ENCODE results near the gene VIPR2.
A peak's percentile ranks its signal among the peaks of the same experiment; 100 is the strongest.

The VIPR2 gene

DNA sequence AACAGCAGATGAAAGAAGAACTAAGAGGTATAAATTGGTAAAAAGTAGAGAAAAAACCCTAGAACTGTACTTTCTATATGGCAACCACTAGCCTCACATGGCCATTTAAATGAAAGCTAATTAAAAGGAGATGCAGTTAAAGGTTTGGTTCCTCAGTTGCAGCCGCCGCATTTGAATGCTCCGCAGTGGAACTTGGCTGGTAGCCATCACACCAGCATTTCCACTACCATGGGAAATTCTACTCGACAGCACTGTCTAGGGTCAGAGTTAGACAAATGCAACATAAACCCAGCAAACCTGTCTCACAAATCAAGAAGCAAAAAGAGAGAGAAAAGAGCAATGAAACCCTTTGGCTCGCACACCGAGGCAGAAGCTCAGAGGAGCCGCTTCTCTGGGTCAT is 29.7 kb downstream of the VIPR2 start:
- H4K12ac ChIP-seq (ENCODE audit: low read depth, low read length) = no peak overlapping the region
- H3K36me3 ChIP-seq (ENCODE audit: control insufficient read depth in 1 of 2, insufficient read depth in 2 of 2, low read length in 2 of 2) = no peaks in the 10 kb centered on the region
- no peak overlapping the region for H3K4me2 ChIP-seq (ENCODE audit: low read length)
- no peak overlapping the region for H2AFZ ChIP-seq (ENCODE audit: insufficient read depth, low read length, poor library complexity)
- no peak overlapping the region for H4K91ac ChIP-seq (ENCODE audit: low read depth, low read length)
- H2AK5ac ChIP-seq (ENCODE audit: low read length) = no peak overlapping the region
- H2BK12ac ChIP-seq (ENCODE audit: low read length) = no peak overlapping the region
- H3K9me3 ChIP-seq (ENCODE audit: insufficient read depth, low read depth, low read length) = peaks cover 2% of the 10 kb centered on the region
- H2BK5ac ChIP-seq (ENCODE audit: low read depth, low read length, poor library complexity) = no peak overlapping the region
- no peaks in the 10 kb centered on the region for H3K79me2 ChIP-seq (ENCODE audit: control insufficient read depth, insufficient read depth, low read length, poor library complexity)
- H3K4ac ChIP-seq (ENCODE audit: low read depth, low read length) = no peak overlapping the region
- no peak overlapping the region for H3K18ac ChIP-seq (ENCODE audit: low read length)
- no peak overlapping the region for H3K27ac ChIP-seq (ENCODE audit: low read depth, low read length)
- H2BK120ac ChIP-seq (ENCODE audit: insufficient read depth, low read length, poor library complexity) = no peak overlapping the region
- H3K23ac ChIP-seq (ENCODE audit: low read length) = no peak overlapping the region
- peaks cover 26 to 31% of the 10 kb centered on the region in 2 experiments for H3K4me1 ChIP-seq (ENCODE audit: control insufficient read depth in 1 of 2, insufficient read depth in 2 of 2, low read length in 2 of 2)
- peaks cover 11% of the 10 kb centered on the region for H3K79me1 ChIP-seq (ENCODE audit: low read length)
- no peaks in the 10 kb centered on the region for H3K27me3 ChIP-seq (ENCODE audit: insufficient read depth, low read length)
- no peak for DNase-seq
- no peak overlapping the region for H4K8ac ChIP-seq (ENCODE audit: low read depth, low read length)
- H3K14ac ChIP-seq (ENCODE audit: low read length) = no peak overlapping the region
- WGBS (ENCODE audit: extremely low coverage, insufficient coverage, insufficient read length) = no CpG with 5 or more reads among the region's 7 CpGs
- no peak overlapping the region for H3K9ac ChIP-seq (ENCODE audit: low read length)
- no peak overlapping the region for H3K4me3 ChIP-seq (ENCODE audit: low read depth, low read length)

DNA sequence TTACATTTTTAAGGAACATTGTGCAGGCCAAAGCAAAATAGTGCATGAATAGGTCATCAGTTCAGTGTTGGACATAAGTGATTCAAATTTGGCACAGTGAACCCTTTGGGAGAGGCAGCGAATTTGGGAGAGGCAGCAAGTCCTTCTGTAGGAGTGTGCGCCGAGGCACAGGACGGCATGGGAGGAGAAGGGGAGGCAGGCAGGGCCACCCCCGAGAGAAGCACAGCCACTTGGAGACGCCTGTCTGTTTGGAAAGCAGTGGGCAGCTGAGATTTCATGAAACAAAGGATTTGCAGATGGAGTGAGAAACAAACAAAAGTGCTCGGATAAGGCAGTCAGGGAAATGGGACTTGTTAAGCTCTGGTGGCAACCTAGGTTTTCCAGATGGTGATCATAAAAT is 30.6 kb downstream of the VIPR2 start:
- no peak overlapping the region for H3K27ac ChIP-seq (ENCODE audit: low read depth, low read length)
- no peaks in the 10 kb centered on the region for H3K27me3 ChIP-seq (ENCODE audit: insufficient read depth, low read length)
- H3K23ac ChIP-seq (ENCODE audit: low read length) = no peak overlapping the region
- H3K79me2 ChIP-seq (ENCODE audit: control insufficient read depth, insufficient read depth, low read length, poor library complexity) = no peaks in the 10 kb centered on the region
- H3K14ac ChIP-seq (ENCODE audit: low read length) = peak overlapping the region; percentile 21
- H4K8ac ChIP-seq (ENCODE audit: low read depth, low read length) = no peak overlapping the region
- H3K4me2 ChIP-seq (ENCODE audit: low read length) = no peak overlapping the region
- H3K36me3 ChIP-seq (ENCODE audit: control insufficient read depth in 1 of 2, insufficient read depth in 2 of 2, low read length in 2 of 2) = no peaks in the 10 kb centered on the region
- no peak overlapping the region for H2BK120ac ChIP-seq (ENCODE audit: insufficient read depth, low read length, poor library complexity)
- H3K4me1 ChIP-seq (ENCODE audit: control insufficient read depth in 1 of 2, insufficient read depth in 2 of 2, low read length in 2 of 2) = peaks cover 26 to 31% of the 10 kb centered on the region in 2 experiments
- no peak overlapping the region for H3K4me3 ChIP-seq (ENCODE audit: low read depth, low read length)
- no CpG with 5 or more reads among the region's 7 CpGs for WGBS (ENCODE audit: extremely low coverage, insufficient coverage, insufficient read length)
- no peak for DNase-seq
- H2AK5ac ChIP-seq (ENCODE audit: low read length) = no peak overlapping the region
- H2AFZ ChIP-seq (ENCODE audit: insufficient read depth, low read length, poor library complexity) = no peak overlapping the region
- no peak overlapping the region for H3K4ac ChIP-seq (ENCODE audit: low read depth, low read length)
- no peak overlapping the region for H3K9ac ChIP-seq (ENCODE audit: low read length)
- H3K18ac ChIP-seq (ENCODE audit: low read length) = no peak overlapping the region
- peaks cover 11% of the 10 kb centered on the region for H3K79me1 ChIP-seq (ENCODE audit: low read length)
- H4K12ac ChIP-seq (ENCODE audit: low read depth, low read length) = no peak overlapping the region
- H3K9me3 ChIP-seq (ENCODE audit: insufficient read depth, low read depth, low read length) = peaks cover 2% of the 10 kb centered on the region
- peak overlapping the region; percentile 16 for H4K91ac ChIP-seq (ENCODE audit: low read depth, low read length)
- peak overlapping the region; percentile 2 for H2BK12ac ChIP-seq (ENCODE audit: low read length)
- no peak overlapping the region for H2BK5ac ChIP-seq (ENCODE audit: low read depth, low read length, poor library complexity)

DNA sequence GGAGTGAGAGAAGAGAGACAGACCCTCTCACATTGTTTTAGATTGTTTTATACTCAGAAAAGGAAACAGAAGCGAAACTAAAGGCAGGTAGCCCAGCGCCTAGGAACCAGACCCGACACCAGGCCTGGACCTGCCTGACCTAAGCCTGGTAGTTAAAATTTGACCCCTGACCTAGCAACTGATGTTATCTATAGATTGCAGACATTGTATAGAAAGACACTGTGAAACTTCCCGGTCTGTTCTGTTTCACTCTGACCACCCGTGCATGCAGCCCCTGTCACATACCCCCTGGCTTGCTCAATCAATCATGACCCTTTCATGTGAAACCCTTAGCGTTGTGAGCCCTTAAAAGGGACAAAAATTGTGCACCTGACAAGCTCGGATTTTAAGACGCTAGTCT is 31.6 kb downstream of the VIPR2 start:
- Histone ChIP-seq H3K4me2 (ENCODE audit: low read length) (peak overlapping the region; percentile 59), H4K91ac (ENCODE audit: low read depth, low read length) (peak overlapping the region; percentile 67), H3K4me1 (ENCODE audit: control insufficient read depth in 1 of 2, insufficient read depth in 2 of 2, low read length in 2 of 2) (peaks cover 26 to 31% of the 10 kb centered on the region in 2 experiments), H3K9ac (ENCODE audit: low read length) (no peak overlapping the region), H3K9me3 (ENCODE audit: insufficient read depth, low read depth, low read length) (peaks cover 2% of the 10 kb centered on the region), H3K79me1 (ENCODE audit: low read length) (peaks cover 11% of the 10 kb centered on the region), H3K23ac (ENCODE audit: low read length) (no peak overlapping the region), H2AK5ac (ENCODE audit: low read length) (no peak overlapping the region), H3K27ac (ENCODE audit: low read depth, low read length) (peak overlapping the region; percentile 70), H4K12ac (ENCODE audit: low read depth, low read length) (no peak overlapping the region), H2AFZ (ENCODE audit: insufficient read depth, low read length, poor library complexity) (no peak overlapping the region), H3K14ac (ENCODE audit: low read length) (peak overlapping the region; percentile 43), H2BK5ac (ENCODE audit: low read depth, low read length, poor library complexity) (peak overlapping the region; percentile 23), H3K4me3 (ENCODE audit: low read depth, low read length) (no peak overlapping the region), H3K18ac (ENCODE audit: low read length) (peak overlapping the region; percentile 50), H3K4ac (ENCODE audit: low read depth, low read length) (no peak overlapping the region), H2BK12ac (ENCODE audit: low read length) (peak overlapping the region; percentile 53), H3K36me3 (ENCODE audit: control insufficient read depth in 1 of 2, insufficient read depth in 2 of 2, low read length in 2 of 2) (no peaks in the 10 kb centered on the region), H3K79me2 (ENCODE audit: control insufficient read depth, insufficient read depth, low read length, poor library complexity) (no peaks in the 10 kb centered on the region), H3K27me3 (ENCODE audit: insufficient read depth, low read length) (no peaks in the 10 kb centered on the region), H2BK120ac (ENCODE audit: insufficient read depth, low read length, poor library complexity) (no peak overlapping the region), H4K8ac (ENCODE audit: low read depth, low read length) (peak overlapping the region; percentile 34)
- no CpG with 5 or more reads among the region's 8 CpGs for WGBS (ENCODE audit: extremely low coverage, insufficient coverage, insufficient read length)
- peak in 1 of 2 donors; percentile 3 for DNase-seq

DNA sequence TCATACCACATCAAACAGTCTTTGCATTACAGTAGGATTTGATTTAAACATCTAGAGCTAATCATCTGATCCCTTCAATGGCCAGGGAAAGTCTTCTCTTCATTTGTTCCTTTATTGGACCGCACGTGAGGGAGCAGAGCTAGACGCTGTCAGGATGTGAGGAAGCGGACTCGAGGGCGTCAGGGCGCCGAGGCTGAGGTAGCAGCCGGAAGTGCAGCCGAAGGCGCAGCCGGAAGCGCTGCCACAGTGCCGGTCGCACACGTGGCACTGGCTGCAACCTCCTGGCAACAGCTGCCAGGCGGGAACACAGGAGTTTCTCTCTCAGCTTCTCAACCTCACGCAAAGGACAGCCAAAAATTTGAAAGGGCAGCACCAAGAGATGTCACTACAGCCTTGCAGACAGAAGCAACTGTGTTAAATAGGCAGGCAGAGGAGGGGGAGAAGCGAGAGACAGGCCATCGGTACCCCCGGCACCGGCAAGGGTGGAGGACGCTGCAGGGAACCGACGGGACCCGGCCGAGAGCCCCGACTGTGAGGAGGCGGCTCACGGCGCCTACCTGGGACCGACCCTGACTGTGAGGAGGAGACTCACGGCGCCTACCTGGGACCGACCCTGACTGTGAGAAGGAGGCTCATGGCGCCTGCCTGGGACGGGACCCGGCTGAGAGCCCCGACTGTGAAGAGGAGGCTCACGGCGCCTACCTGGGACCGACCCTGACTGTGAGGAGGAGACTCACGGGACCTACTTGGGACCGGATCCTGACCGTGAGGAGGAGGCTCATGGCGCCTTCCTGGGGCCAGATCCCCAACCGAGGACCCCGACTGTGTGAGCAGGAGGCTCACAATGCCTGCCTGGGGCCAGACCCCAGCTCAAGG is 32.3 kb downstream of the VIPR2 start:
- Histone ChIP-seq H3K23ac (ENCODE audit: low read length) (no peak overlapping the region), H3K79me2 (ENCODE audit: control insufficient read depth, insufficient read depth, low read length, poor library complexity) (no peaks in the 10 kb centered on the region), H3K18ac (ENCODE audit: low read length) (peak overlapping the region; percentile 50), H3K9ac (ENCODE audit: low read length) (no peak overlapping the region), H3K36me3 (ENCODE audit: control insufficient read depth in 1 of 2, insufficient read depth in 2 of 2, low read length in 2 of 2) (no peaks in the 10 kb centered on the region), H2BK12ac (ENCODE audit: low read length) (peak overlapping the region; percentile 53), H3K79me1 (ENCODE audit: low read length) (peaks cover 11% of the 10 kb centered on the region), H2AFZ (ENCODE audit: insufficient read depth, low read length, poor library complexity) (no peak overlapping the region), H2BK5ac (ENCODE audit: low read depth, low read length, poor library complexity) (peak overlapping the region; percentile 23), H3K27ac (ENCODE audit: low read depth, low read length) (peak overlapping the region; percentile 70), H3K14ac (ENCODE audit: low read length) (peak overlapping the region; percentile 67), H2BK120ac (ENCODE audit: insufficient read depth, low read length, poor library complexity) (peak overlapping the region; percentile 87), H3K4ac (ENCODE audit: low read depth, low read length) (peak overlapping the region; percentile 24), H4K91ac (ENCODE audit: low read depth, low read length) (peak overlapping the region; percentile 67), H4K12ac (ENCODE audit: low read depth, low read length) (no peak overlapping the region), H3K27me3 (ENCODE audit: insufficient read depth, low read length) (no peaks in the 10 kb centered on the region), H2AK5ac (ENCODE audit: low read length) (peak overlapping the region; percentile 80), H3K4me2 (ENCODE audit: low read length) (peak overlapping the region; percentile 38), H3K4me3 (ENCODE audit: low read depth, low read length) (no peak overlapping the region), H3K4me1 (ENCODE audit: control insufficient read depth in 1 of 2, insufficient read depth in 2 of 2, low read length in 2 of 2) (peaks cover 26 to 31% of the 10 kb centered on the region in 2 experiments), H3K9me3 (ENCODE audit: insufficient read depth, low read depth, low read length) (peaks cover 2% of the 10 kb centered on the region), H4K8ac (ENCODE audit: low read depth, low read length) (peak overlapping the region; percentile 34)
- WGBS (ENCODE audit: extremely low coverage, insufficient coverage, insufficient read length) = no CpG with 5 or more reads among the region's 48 CpGs
- no peak for DNase-seq

All from trophoblast cell (in vitro differentiated cells and primary cell).